Adrenal gland (tissue), 5 donors: ENCODE data around the gene DCAF8L2.

ENCODE experiments used
- POLR2A ChIP-seq, 2 donors: fragments of 450-650 bp; IDR thresholded peaks; one replicate each; pipeline ENCODE4 v1.6.1; 2017; ENCODE audit warnings: antibody characterized with exemption in 2 of 2, mild to moderate bottlenecking in 2 of 2, moderate library complexity in 1 of 2
- TF ChIP-seq, protein P1 (sequence below), 6 experiments: fragments of 450-650 bp in 4 of 6; fragments of 200-600 bp in 2 of 6; sonication (generic) in 1 of 6; IDR thresholded peaks; 1 replicate in 5 of 6; 2 replicates in 1 of 6; pipeline versions ENCODE4 v1.5.1 to v1.8.0; 2016 to 2021; ENCODE audit warnings: antibody characterized with exemption in 6 of 6, mild to moderate bottlenecking in 2 of 6, moderate library complexity in 1 of 6
- donor health status: DM: no; HTN: no; CAD: no.

DNA sequence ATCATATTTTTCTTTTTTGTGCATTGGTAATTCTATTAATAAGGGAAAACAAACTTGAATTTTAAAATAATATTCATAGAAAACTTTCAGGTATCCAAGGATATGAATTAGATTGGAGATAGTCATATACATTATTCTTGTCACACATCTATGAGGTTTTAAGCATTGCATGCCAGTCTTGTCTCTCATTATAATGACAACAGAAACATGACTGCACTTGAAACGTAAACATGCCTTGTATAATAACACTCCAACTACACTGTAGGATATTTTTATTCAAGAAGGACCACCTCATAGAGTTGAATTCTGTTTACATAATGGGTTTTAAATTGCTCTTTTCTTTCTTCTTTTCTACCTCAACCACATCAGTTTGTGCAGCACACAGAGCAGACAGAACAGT, 104.5 kb downstream of the DCAF8L2 start:
- TF ChIP-seq, protein P1, sequence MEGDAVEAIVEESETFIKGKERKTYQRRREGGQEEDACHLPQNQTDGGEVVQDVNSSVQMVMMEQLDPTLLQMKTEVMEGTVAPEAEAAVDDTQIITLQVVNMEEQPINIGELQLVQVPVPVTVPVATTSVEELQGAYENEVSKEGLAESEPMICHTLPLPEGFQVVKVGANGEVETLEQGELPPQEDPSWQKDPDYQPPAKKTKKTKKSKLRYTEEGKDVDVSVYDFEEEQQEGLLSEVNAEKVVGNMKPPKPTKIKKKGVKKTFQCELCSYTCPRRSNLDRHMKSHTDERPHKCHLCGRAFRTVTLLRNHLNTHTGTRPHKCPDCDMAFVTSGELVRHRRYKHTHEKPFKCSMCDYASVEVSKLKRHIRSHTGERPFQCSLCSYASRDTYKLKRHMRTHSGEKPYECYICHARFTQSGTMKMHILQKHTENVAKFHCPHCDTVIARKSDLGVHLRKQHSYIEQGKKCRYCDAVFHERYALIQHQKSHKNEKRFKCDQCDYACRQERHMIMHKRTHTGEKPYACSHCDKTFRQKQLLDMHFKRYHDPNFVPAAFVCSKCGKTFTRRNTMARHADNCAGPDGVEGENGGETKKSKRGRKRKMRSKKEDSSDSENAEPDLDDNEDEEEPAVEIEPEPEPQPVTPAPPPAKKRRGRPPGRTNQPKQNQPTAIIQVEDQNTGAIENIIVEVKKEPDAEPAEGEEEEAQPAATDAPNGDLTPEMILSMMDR (IDR thresholded peaks at IDR 0.05): no peak
- no peak for TF ChIP-seq POLR2A (IDR thresholded peaks at IDR 0.05)
